GM13976 (cell line): ENCODE measurements around the gene PRKCA.

Experiments used
- DNase-seq: peaks from one replicate; pipeline ENCODE4 v3.0.0; 2012; ENCODE audit warnings: low spot score
- in situ Hi-C: fragments of 300-500 bp; cut with MboI; formaldehyde crosslinking; loops from one replicate; pipeline ENCODE4 v1.12.0; 2022; ENCODE audit warnings: low sequenced_read_pairs, mixed read lengths, inconsistent platforms; ENCODE audit not compliant: unreplicated experiment
- TF ChIP-seq, protein P1 (sequence below): IDR thresholded peaks from 2 replicates; pipeline ENCODE4 v1.5.1; 2012; ENCODE audit warnings: borderline replicate concordance, mild to moderate bottlenecking; ENCODE audit not compliant: insufficient read depth; ENCODE audit errors: extremely low read depth, missing control alignments, control extremely low read depth

Gene PRKCA

GRCh38 chr17:66462010-66462409, 159.6 kb downstream of the PRKCA start:
- DNase-seq: no peak
- TF ChIP-seq, protein P1, sequence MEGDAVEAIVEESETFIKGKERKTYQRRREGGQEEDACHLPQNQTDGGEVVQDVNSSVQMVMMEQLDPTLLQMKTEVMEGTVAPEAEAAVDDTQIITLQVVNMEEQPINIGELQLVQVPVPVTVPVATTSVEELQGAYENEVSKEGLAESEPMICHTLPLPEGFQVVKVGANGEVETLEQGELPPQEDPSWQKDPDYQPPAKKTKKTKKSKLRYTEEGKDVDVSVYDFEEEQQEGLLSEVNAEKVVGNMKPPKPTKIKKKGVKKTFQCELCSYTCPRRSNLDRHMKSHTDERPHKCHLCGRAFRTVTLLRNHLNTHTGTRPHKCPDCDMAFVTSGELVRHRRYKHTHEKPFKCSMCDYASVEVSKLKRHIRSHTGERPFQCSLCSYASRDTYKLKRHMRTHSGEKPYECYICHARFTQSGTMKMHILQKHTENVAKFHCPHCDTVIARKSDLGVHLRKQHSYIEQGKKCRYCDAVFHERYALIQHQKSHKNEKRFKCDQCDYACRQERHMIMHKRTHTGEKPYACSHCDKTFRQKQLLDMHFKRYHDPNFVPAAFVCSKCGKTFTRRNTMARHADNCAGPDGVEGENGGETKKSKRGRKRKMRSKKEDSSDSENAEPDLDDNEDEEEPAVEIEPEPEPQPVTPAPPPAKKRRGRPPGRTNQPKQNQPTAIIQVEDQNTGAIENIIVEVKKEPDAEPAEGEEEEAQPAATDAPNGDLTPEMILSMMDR: no peak
- in situ Hi-C loops: no loop called here

GRCh38 chr17:66464921-66465320, 162.5 kb downstream of the PRKCA start:
- in situ Hi-C loops: no loop called here
- TF ChIP-seq, protein P1: no peak
- DNase-seq: no peak

- no peak for DNase-seq
- in situ Hi-C loops: no loop called here
- TF ChIP-seq, protein P1: no peak
Observed at GRCh38 chr17:66465701-66466100, 163.3 kb downstream of the PRKCA start.

GRCh38 chr17:66466106-66466820, 163.8 kb downstream of the PRKCA start:
- no peak for DNase-seq
- TF ChIP-seq, protein P1: no peak
- in situ Hi-C loops: no loop called here

- TF ChIP-seq, protein P1: no peak
- peak; percentile 31 for DNase-seq
Observed at GRCh38 chr17:66466840-66467367, 164.5 kb downstream of the PRKCA start.

GRCh38 chr17:66467766-66468165, 165.4 kb downstream of the PRKCA start:
- in situ Hi-C loops: no loop called here
- TF ChIP-seq, protein P1: no peak
- DNase-seq: no peak

More at GRCh38 chr17:66466840-66467367, 164.5 kb downstream of the PRKCA start:
- in situ Hi-C loops: no loop called here
